Middle frontal gyrus (tissue), 1 donor: ENCODE results near the gene TTLL5.

Experiments used
- DNase-seq: peaks from one replicate; pipeline ENCODE4 v3.0.0-alpha.2; 2015; ENCODE audit warnings: low spot score; ENCODE audit errors: extremely low spot score

The TTLL5 gene, protein sequence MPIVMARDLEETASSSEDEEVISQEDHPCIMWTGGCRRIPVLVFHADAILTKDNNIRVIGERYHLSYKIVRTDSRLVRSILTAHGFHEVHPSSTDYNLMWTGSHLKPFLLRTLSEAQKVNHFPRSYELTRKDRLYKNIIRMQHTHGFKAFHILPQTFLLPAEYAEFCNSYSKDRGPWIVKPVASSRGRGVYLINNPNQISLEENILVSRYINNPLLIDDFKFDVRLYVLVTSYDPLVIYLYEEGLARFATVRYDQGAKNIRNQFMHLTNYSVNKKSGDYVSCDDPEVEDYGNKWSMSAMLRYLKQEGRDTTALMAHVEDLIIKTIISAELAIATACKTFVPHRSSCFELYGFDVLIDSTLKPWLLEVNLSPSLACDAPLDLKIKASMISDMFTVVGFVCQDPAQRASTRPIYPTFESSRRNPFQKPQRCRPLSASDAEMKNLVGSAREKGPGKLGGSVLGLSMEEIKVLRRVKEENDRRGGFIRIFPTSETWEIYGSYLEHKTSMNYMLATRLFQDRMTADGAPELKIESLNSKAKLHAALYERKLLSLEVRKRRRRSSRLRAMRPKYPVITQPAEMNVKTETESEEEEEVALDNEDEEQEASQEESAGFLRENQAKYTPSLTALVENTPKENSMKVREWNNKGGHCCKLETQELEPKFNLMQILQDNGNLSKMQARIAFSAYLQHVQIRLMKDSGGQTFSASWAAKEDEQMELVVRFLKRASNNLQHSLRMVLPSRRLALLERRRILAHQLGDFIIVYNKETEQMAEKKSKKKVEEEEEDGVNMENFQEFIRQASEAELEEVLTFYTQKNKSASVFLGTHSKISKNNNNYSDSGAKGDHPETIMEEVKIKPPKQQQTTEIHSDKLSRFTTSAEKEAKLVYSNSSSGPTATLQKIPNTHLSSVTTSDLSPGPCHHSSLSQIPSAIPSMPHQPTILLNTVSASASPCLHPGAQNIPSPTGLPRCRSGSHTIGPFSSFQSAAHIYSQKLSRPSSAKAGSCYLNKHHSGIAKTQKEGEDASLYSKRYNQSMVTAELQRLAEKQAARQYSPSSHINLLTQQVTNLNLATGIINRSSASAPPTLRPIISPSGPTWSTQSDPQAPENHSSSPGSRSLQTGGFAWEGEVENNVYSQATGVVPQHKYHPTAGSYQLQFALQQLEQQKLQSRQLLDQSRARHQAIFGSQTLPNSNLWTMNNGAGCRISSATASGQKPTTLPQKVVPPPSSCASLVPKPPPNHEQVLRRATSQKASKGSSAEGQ (N-terminal part only)

GRCh38 chr14:75660630-75661498 lies at the start of gene TTLL5, which contains the start of gene ERG28:
TSS of gene TTLL5 (plus strand) at chr14:75661246. CDS start at chr14:75663150, 1,904 bp downstream.
TSS of gene ERG28 (minus strand) at chr14:75660876. CDS start at chr14:75657502, 3,374 bp downstream.
- peak; percentile 93 for DNase-seq

DNA sequence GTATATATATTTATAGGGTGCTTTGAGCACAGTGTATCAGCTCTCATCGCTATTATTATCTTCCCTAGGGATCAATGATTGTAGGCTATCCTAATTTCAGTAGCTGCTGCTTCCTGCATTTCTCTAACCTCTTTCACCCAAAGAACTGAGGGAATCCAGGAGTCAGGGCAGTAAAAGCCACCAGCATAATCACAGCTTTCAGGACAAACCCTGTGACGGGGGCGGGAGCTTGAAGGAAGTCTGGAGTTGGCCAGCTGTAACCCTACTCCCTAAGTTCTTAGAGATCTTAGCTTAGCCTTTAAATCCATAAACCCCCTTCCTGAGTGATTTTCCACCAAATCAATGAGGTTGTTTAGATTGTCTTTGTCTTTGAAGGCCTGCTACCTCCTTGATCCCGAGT lies 48.9 kb upstream of the TTLL5 start:
- no peak for DNase-seq

DNA sequence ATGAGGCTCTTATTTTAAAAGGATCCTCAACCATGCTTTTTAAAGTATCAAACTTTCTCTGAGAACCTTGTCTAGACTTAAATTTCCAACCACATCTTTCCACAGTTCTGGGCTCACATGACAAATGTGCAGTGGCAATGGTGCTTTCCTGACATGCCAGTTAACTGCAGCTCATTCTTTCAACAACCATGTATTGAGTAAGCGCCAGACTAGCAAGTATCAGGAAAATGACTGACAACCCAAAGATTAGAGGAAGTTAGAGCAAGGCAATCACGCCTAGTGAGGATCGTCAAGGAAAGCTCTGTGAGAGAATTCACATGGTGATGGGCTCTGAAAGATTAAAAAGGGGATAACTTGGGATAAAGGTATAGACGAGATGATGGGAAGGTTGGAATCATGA lies 46.9 kb upstream of the TTLL5 start:
- DNase-seq, result no peak

GRCh38 chr14:75615200-75615599 lies 45.8 kb upstream of the TTLL5 start:
- DNase-seq, result no peak

GRCh38 chr14:75619548-75619947 lies 41.5 kb upstream of the TTLL5 start:
- DNase-seq, result no peak

DNA sequence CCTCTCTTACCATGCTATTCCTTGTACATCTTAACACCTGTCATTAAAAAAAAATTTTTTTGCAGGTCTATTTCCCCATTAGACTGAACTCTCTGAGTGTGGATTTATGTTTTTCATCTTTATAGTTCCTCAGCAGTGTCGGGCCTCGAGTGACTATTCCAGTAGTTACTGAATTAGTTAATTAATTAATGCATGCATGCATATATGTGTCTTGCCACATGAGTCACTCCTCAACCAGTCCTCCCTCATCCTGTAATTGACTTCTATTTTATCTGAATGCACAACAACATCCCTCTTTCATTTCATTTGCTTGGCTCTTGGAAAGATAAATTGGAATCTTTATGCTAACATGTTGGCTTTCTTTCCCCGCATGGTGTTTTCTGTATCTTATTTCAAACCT lies 36.0 kb upstream of the TTLL5 start:
- DNase-seq, result no peak

- no peak for DNase-seq
Observed at GRCh38 chr14:75626396-75626795, 34.6 kb upstream of the TTLL5 start.

DNA sequence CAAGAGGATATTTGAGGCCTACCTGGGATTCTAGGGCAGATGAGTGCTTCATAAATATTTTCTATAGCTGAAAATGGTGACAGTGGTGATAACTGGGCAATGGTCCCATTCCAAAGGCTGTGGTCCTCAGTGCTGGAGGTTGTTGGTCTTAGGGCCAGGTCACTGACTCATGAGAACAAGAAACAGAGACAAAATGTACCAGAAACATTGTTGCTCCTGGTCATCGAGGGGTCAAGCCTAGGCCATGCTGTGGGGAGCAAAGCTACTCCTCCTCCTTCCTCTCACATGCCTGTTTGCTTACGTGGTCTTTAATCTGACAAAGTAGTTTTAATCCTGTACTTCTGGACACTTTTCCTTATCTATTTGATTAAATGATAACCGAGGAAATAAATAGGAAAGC lies 34.2 kb upstream of the TTLL5 start:
- DNase-seq, result no peak

DNA sequence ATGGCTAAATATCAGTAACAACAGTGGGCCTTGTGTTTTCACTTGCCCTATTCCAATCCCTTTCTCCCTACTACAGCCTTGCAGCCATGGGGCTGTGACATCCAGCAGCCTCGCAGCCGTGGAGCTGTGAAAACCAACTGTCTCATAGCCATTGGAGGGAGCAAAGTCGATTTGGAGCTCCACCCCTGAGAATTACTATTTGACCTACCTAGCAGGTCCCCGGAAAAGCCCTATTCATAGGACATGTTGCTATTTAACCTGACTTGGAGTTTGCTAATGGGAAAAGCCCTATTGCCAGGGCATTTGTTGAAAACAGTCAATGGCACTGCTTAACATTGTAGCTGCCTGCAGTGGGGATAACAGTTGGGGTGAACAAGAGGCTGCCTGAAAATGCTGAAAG lies 33.6 kb upstream of the TTLL5 start:
- no peak for DNase-seq

GRCh38 chr14:75628816-75629215 lies 32.2 kb upstream of the TTLL5 start:
- DNase-seq, result no peak

DNA sequence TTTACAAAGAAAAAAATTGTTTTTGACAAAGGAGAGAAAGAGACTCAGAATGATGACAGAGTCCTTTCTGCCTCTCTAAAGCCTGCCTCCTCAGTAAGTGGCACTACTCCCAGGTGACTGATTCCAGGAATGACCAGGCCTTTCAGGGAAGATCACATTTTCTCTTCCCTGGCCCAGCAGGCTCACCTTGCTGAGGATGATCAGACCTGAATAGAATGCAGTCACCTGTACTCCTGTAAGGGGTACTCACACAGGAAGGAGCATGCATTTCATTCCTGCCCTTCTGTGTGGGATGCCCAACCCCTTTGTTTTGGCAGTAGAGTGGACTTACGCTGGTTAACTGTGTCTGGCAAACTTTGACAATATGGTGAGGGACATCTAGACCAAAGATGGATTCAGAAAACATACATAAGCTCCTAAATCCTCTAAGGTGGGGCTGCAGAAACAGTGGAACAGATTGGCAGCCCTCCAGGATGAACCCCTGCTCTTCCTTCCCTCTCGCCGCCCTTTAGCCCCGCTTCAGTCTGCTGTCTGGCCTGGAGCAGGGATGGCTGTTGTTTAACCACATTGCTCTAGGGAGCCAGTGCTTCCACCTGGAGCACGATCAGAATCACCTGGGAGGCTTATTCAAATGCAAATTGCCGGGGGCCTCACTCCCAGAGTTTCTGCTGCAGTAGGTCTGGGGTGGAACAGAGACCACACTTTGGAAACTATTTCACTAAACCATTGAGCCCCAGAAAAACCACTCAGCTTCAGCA lies 30.2 kb upstream of the TTLL5 start:
- no peak for DNase-seq

GRCh38 chr14:75631453-75631831 lies 29.6 kb upstream of the TTLL5 start:
- no peak for DNase-seq

- no peak for DNase-seq
Observed at GRCh38 chr14:75634848-75635247, 26.2 kb upstream of the TTLL5 start.

DNA sequence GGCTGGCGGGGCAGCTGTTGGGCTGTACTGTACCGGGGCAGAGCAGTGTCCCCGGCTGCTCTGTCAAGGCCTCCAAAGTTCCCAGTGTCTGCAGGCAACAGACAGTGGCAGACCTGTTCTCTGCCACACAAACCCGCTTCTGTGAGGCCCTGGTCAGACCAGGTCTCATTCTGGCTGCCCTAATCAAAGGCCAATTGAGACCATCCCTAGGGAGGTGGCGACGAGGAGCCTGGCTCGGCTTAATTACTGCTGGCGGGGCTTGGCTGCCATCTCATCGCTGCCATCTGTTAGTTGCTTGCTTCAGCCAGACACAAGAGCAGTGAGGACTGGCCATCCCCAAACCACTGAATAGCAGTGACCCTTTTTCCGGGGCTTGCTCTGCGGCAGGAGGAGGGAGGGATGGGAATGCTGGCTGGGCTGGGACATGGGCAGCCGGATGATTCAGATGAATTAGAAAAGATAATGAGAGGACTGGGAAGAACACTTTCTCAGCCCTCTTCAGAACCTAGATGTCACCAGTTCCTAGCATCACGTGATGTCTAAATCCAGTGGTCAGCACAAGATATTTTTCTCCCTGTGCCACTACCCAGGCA lies 24.9 kb upstream of the TTLL5 start:
- DNase-seq, result no peak

DNA sequence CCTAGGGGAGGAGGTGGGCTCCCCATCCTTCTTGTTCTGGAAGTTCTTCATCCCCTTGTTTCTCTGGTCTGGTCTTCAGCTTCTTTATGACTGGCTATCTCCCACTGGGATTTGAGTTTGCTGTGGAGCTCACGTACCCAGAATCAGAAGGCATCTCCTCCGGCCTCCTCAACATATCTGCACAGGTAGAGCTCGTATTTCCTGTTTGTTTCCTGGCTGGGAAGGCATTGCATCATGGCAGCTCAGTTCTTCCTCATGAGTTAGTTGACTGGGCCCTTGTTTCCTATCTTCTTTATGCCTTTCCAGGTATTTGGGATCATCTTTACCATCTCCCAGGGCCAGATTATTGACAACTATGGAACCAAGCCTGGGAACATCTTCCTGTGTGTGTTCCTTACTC lies 20.2 kb upstream of the TTLL5 start:
- no peak for DNase-seq

DNA sequence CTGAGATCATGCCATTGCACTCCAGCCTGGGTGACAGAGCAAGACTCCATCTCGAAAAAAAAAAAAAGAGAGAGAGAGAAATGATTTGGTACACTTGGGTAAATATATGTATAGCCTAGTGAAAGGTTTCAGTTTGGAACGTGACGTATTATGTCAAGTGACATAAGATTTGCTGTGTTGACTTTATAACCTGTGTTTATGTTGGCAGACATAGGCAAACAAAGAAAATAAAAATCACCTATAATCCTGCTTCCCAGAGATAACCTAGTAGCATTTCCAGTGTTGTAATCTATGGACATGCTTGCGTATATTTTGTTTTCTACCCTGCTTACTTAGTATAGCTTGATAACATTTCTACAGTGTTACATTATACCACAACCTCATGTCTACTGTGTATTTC lies 17.1 kb upstream of the TTLL5 start:
- no peak for DNase-seq

GRCh38 chr14:75645056-75645455 lies 16.0 kb upstream of the TTLL5 start:
- DNase-seq, result no peak

- DNase-seq, result no peak
Observed at GRCh38 chr14:75646762-75647161, 14.3 kb upstream of the TTLL5 start.

DNA sequence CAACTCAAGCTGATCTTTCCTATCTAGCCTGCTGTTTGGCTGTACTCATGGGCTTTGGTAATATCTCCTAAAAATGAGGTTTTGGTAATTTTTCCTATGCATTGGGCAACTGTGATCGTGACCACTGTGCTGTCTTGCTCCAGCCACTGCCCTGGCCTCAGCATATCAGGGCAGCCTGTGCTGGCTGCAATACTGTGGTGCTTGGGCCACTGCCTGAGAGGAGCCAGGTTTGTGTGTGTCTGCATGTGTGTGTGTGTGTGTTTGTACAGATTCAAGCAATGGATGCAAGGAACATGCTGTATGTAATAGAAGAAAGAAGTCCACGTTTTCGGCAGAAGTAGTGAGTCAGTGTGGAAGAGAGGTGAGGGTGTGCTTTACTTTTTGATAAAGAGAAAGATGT lies 13.4 kb upstream of the TTLL5 start:
- no peak for DNase-seq
